HepG2 (cell line): ENCODE results near the gene YAP1. TPM values are rescaled to one million over a fixed set of nuclear protein-coding genes. Genes with fewer than 3 reads are reported as not detected.
A peak's percentile ranks its signal among the peaks of the same experiment; 100 is the strongest.

ENCODE experiments used
- ATAC-seq: fragments of 200-7000 bp; cut with Tn5 transposase; 3 replicates; pipeline ENCODE4 v1.9.1; 2020; ENCODE audit warnings: mild to moderate bottlenecking, moderate library complexity
- BruUV-seq: library from RNA; stranded (reverse); fragments of 400-500 nt; replicated peaks from 2 replicates; lab custom pipeline; 2021; lab: Mats Ljungman, UMichigan
- CTCF ChIA-PET: fragments of 300-600 bp; formaldehyde crosslinking; extraction: SDS; loops from one replicate; lab custom pipeline; 2021; ENCODE audit warnings: low total read pairs, inconsistent platforms, low intra/inter-chr PET ratio; lab: Yijun Ruan, JAX
- POLR2A ChIA-PET: fragments of 350-600 bp; sonication (Branson Sonifier 250); formaldehyde crosslinking; loops from one replicate; lab custom pipeline; 2020; ENCODE audit warnings: antibody characterized with exemption, inconsistent platforms; lab: Yijun Ruan, JAX
- DNase-seq: peaks from one replicate; pipeline ENCODE4 v3.0.0-alpha.2; 2015; ENCODE audit warnings: low spot score
- FAIRE-seq: peaks from 3 replicates; lab custom pipeline; 2011; peaks lifted over from hg19 to GRCh38; lab: Jason Lieb, UNC
- H2AFZ ChIP-seq: one replicate; pipeline ENCODE4 v1.6.1; 2011; ENCODE audit warnings: low read length, inconsistent platforms
- H3K27ac ChIP-seq: fragments of 300-600 bp; 3 replicates; pipeline ENCODE4 v1.8.0; 2011; ENCODE audit warnings: mixed run types, mild to moderate bottlenecking, mixed read lengths, low read length, inconsistent platforms; ENCODE audit not compliant: insufficient read depth; ENCODE audit errors: extremely low read length
- H3K27me3 ChIP-seq, 2 experiments: fragments of 200-600 bp in 1 of 2; 2 replicates in 1 of 2; 3 replicates in 1 of 2; pipeline versions ENCODE4 v1.6.0 to v1.8.0; 2011; ENCODE audit warnings: low read length in 2 of 2, mild to moderate bottlenecking in 2 of 2, moderate library complexity in 2 of 2, inconsistent platforms in 1 of 2; ENCODE audit not compliant: insufficient read depth in 2 of 2, control insufficient read depth in 1 of 2
- H3K36me3 ChIP-seq, 2 experiments: fragments of 200-600 bp in 1 of 2; replicated peaks in 1 of 2; 2 replicates in 1 of 2; 3 replicates in 1 of 2; pipeline versions ENCODE4 v1.5.1 to v1.8.0; 2011; ENCODE audit warnings: low read length in 2 of 2, inconsistent platforms in 1 of 2; ENCODE audit not compliant: insufficient read depth in 2 of 2, control insufficient read depth in 1 of 2
- H3K4me1 ChIP-seq: 2 replicates; pipeline ENCODE4 v1.5.1; 2012; ENCODE audit warnings: low read length, inconsistent platforms; ENCODE audit not compliant: insufficient read depth
- H3K4me2 ChIP-seq: 2 replicates; pipeline ENCODE4 v1.6.0; 2011; ENCODE audit warnings: low read depth, low read length, inconsistent platforms
- H3K4me3 ChIP-seq, 3 experiments: fragments of 200-600 bp in 1 of 3; sonication (generic), shearing (Covaris generic) in 1 of 3; replicated peaks in 1 of 3; 2 replicates each; pipeline ENCODE4 v1.5.1; 2011 to 2016; ENCODE audit warnings: low read length in 3 of 3, inconsistent platforms in 2 of 3, low read depth in 2 of 3, mild to moderate bottlenecking in 2 of 3, control low read depth in 1 of 3, mixed read lengths in 1 of 3; ENCODE audit not compliant: insufficient read depth in 1 of 3
- H3K79me2 ChIP-seq: one replicate; pipeline ENCODE4 v1.6.1; 2011; ENCODE audit warnings: low read length, inconsistent platforms; ENCODE audit not compliant: insufficient read depth
- H3K9ac ChIP-seq: 2 replicates; pipeline ENCODE4 v1.6.0; 2011; ENCODE audit warnings: mild to moderate bottlenecking, low read depth, low read length, inconsistent platforms; ENCODE audit not compliant: insufficient read depth
- H3K9me3 ChIP-seq: 2 replicates; pipeline ENCODE4 v1.5.1; 2012; ENCODE audit warnings: mild to moderate bottlenecking, low read length
- H4K20me1 ChIP-seq: 2 replicates; pipeline ENCODE4 v1.6.0; 2011; ENCODE audit warnings: inconsistent platforms, mild to moderate bottlenecking, low read length, moderate library complexity; ENCODE audit not compliant: insufficient read depth
- CBX2 ChIP-seq, 2 experiments: fragments of 200-600 bp in 1 of 2; sonication (generic); formaldehyde crosslinking in 1 of 2; IDR thresholded peaks; 2 replicates each; pipeline versions ENCODE4 v1.7.0 to v1.8.1; 2018 to 2022; ENCODE audit warnings: low read depth in 2 of 2, low read length in 1 of 2, mild to moderate bottlenecking in 1 of 2, missing genetic modification reagents in 1 of 2
- ELF3 ChIP-seq: IDR thresholded peaks from 2 replicates; pipeline ENCODE4 v1.6.1; 2016; ENCODE audit warnings: missing genetic modification reagents, missing compliant biosample characterization
- ESRRA ChIP-seq: sonication (generic); formaldehyde crosslinking; IDR thresholded peaks from 2 replicates; pipeline ENCODE4 v1.5.1; 2020; ENCODE audit warnings: mild to moderate bottlenecking, low read depth, missing genetic modification reagents
- GFI1 ChIP-seq: sonication (generic); formaldehyde crosslinking; IDR thresholded peaks from 2 replicates; pipeline ENCODE4 v1.5.0; 2020; ENCODE audit warnings: missing genetic modification reagents, mild to moderate bottlenecking, borderline replicate concordance
- RBM22 ChIP-seq: fragments of 200-400 bp; formaldehyde crosslinking; optimal IDR thresholded peaks from 2 replicates; pipeline ENCODE3; 2017; ENCODE audit warnings: mild to moderate bottlenecking, low read length, moderate library complexity
- SOX13 ChIP-seq, 3 experiments: fragments of 450-650 bp in 1 of 3; sonication (generic) in 1 of 3; formaldehyde crosslinking in 1 of 3; IDR thresholded peaks in 2 of 3; conservative IDR thresholded peaks in 1 of 3; 2 replicates each; pipeline versions ENCODE4 v1.5.0 to v1.6.1; 2016 to 2020; ENCODE audit warnings: antibody characterized with exemption in 1 of 3, mild to moderate bottlenecking in 1 of 3, missing compliant biosample characterization in 1 of 3, missing genetic modification reagents in 1 of 3, moderate library complexity in 1 of 3
- THYN1 ChIP-seq: sonication (generic); formaldehyde crosslinking; IDR thresholded peaks from 2 replicates; pipeline ENCODE4 v1.8.1; 2023; ENCODE audit warnings: low read depth, mild to moderate bottlenecking, moderate library complexity, missing genetic modification reagents, borderline replicate concordance
- ZNF644 ChIP-seq: IDR thresholded peaks from 2 replicates; pipeline ENCODE4 v1.6.1; 2016; ENCODE audit warnings: low read depth
- WGBS: methylation state at CpG from one replicate; pipeline ENCODE4 v1.1.6; 2017; ENCODE audit warnings: low lambda C conversion rate; 5-methylcytosine and 5-hydroxymethylcytosine counted together
- in situ Hi-C: cut with HindIII; loops from 2 replicates; pipeline ENCODE4 v1.10.0; 2017; ENCODE audit warnings: low pct_unique_long_range_greater_than_20kb; ENCODE audit not compliant: extremely low pct_ligation_motif_present
- intact Hi-C: fragments of 100-400 bp; cut with micrococcal nuclease; formaldehyde crosslinking; loops from one replicate; pipeline ENCODE4 v1.10.0; 2022; ENCODE audit not compliant: unreplicated experiment
- polyA plus RNA-seq, 8 experiments: library from polyadenylated mRNA; depleted of rRNA in 3 of 8; stranded (reverse) in 7 of 8; unstranded in 1 of 8; fragments of >200 nt; fragmentation: Illumina TruSeq in 4 of 8; extraction: Trizol in 4 of 8; gene quantifications; 2 replicates each; pipeline versions ENCODE4 v1.2.1 to v1.2.3, GENCODE V29; 2011 to 2016; ENCODE audit warnings: low read depth in 4 of 8, missing spikeins in 1 of 8, mixed read lengths in 1 of 8; ENCODE audit not compliant: insufficient read depth in 1 of 8
- total RNA-seq, 5 experiments: library from RNA; depleted of rRNA; stranded (reverse); fragments of >200 nt; fragmentation: Illumina TruSeq; extraction: Trizol; gene quantifications; 2 replicates each; pipeline ENCODE4 v1.2.3, GENCODE V29; 2016; ENCODE audit warnings: low read depth in 1 of 5
- TF ChIP-seq, protein P1 (sequence below): IDR thresholded peaks from 2 replicates; pipeline ENCODE4 v1.6.1; 2016; ENCODE audit warnings: low read depth
- TF ChIP-seq, protein P2 (sequence below): IDR thresholded peaks from 2 replicates; pipeline ENCODE4 v1.4.0; 2020; ENCODE audit warnings: mild to moderate bottlenecking, missing genetic modification reagents

The YAP1 gene
- total and polyA plus RNA-seq, 2 of the 13 experiments (the other 11 are each of a cell fraction or from before 2014, with no cell fraction given): 59.5 to 91.0 TPM

DNA sequence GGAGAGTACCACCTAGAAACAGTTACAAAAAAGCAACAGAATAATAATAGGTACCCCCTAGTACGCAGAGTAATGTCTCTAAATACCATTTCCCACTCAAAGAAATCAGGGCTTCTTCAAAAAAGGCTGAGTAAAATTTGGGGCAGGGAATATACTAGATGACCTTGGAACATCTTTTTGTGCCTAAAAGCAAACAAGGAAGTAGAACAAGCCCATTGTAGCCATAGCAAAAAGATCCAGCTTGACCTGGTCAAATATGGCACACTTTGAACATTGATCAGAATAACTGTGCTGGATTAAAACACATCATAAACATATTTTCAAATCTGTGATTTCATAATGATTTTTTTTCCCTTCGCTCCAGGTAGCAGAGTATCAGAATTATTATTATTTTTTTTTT, 91.5 kb downstream of the YAP1 start:
- Histone ChIP-seq H3K9ac (no peak overlapping the region), H3K4me2 (no peak overlapping the region), H2AFZ (no peak overlapping the region), H3K79me2 (peaks cover 15% of the 10 kb centered on the region), H3K9me3 (no peaks in the 10 kb centered on the region), H3K4me3 (no peak overlapping the region), H3K27ac (no peak overlapping the region), H3K4me1 (peaks cover 56% of the 10 kb centered on the region), H4K20me1 (no peaks in the 10 kb centered on the region), H3K36me3 (peaks cover 6 to 29% of the 10 kb centered on the region in 2 experiments; a peak in 4 of 5 replicates), H3K27me3 (no peaks in the 10 kb centered on the region)
- intact Hi-C loops: no loop called here
- peak; percentile 75 for TF ChIP-seq GFI1 (CRISPR knock-in tag)
- TF ChIP-seq, protein P1, sequence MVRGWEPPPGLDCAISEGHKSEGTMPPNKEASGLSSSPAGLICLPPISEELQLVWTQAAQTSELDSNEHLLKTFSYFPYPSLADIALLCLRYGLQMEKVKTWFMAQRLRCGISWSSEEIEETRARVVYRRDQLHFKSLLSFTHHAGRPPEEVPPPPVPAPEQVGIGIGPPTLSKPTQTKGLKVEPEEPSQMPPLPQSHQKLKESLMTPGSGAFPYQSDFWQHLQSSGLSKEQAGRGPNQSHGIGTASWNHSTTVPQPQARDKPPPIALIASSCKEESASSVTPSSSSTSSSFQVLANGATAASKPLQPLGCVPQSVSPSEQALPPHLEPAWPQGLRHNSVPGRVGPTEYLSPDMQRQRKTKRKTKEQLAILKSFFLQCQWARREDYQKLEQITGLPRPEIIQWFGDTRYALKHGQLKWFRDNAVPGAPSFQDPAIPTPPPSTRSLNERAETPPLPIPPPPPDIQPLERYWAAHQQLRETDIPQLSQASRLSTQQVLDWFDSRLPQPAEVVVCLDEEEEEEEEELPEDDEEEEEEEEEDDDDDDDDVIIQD (CRISPR knock-in tag): peak; percentile 39; the same call in 1 of the 2 replicates
- peak; percentile 76 for TF ChIP-seq ELF3 (CRISPR knock-in tag)
- TF ChIP-seq ESRRA (CRISPR knock-in tag): no peak
- TF ChIP-seq ZNF644: peak; percentile 15; the same call in 1 of the 2 replicates
- no peak for TF ChIP-seq THYN1
- no peak for TF ChIP-seq CBX2 (IDR thresholded peaks at IDR 0.05; ENCODE audit: low read depth, low read length)
- no peak for TF ChIP-seq CBX2 (CRISPR knock-in tag; IDR thresholded peaks at IDR 0.05; ENCODE audit: low read depth)
- TF ChIP-seq SOX13 (IDR thresholded peaks at IDR 0.05): no peak
- peak in 1 of 2 experiments; percentile 17; a peak in 1 of 4 replicates for TF ChIP-seq SOX13 (CRISPR knock-in tag; conservative IDR thresholded peaks at IDR 0.05 in 1 of 2, IDR thresholded peaks at IDR 0.05 in 1 of 2)
- peak; percentile 82 for TF ChIP-seq RBM22
- TF ChIP-seq, protein P2, sequence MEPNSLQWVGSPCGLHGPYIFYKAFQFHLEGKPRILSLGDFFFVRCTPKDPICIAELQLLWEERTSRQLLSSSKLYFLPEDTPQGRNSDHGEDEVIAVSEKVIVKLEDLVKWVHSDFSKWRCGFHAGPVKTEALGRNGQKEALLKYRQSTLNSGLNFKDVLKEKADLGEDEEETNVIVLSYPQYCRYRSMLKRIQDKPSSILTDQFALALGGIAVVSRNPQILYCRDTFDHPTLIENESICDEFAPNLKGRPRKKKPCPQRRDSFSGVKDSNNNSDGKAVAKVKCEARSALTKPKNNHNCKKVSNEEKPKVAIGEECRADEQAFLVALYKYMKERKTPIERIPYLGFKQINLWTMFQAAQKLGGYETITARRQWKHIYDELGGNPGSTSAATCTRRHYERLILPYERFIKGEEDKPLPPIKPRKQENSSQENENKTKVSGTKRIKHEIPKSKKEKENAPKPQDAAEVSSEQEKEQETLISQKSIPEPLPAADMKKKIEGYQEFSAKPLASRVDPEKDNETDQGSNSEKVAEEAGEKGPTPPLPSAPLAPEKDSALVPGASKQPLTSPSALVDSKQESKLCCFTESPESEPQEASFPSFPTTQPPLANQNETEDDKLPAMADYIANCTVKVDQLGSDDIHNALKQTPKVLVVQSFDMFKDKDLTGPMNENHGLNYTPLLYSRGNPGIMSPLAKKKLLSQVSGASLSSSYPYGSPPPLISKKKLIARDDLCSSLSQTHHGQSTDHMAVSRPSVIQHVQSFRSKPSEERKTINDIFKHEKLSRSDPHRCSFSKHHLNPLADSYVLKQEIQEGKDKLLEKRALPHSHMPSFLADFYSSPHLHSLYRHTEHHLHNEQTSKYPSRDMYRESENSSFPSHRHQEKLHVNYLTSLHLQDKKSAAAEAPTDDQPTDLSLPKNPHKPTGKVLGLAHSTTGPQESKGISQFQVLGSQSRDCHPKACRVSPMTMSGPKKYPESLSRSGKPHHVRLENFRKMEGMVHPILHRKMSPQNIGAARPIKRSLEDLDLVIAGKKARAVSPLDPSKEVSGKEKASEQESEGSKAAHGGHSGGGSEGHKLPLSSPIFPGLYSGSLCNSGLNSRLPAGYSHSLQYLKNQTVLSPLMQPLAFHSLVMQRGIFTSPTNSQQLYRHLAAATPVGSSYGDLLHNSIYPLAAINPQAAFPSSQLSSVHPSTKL: peak; percentile 22; the same call in 1 of the 2 replicates
- FAIRE-seq (no peak), ATAC-seq (no peak), DNase-seq (no peak)
- CTCF ChIA-PET: no interaction called here
- BruUV-seq: no TSS peak
- in situ Hi-C loops: no loop called here
- WGBS: 100% methylated on average over 2 of the region's 2 CpGs
- POLR2A ChIA-PET: no interaction called here
